ENCODE results near the gene PCED1A.

The PCED1A gene, protein sequence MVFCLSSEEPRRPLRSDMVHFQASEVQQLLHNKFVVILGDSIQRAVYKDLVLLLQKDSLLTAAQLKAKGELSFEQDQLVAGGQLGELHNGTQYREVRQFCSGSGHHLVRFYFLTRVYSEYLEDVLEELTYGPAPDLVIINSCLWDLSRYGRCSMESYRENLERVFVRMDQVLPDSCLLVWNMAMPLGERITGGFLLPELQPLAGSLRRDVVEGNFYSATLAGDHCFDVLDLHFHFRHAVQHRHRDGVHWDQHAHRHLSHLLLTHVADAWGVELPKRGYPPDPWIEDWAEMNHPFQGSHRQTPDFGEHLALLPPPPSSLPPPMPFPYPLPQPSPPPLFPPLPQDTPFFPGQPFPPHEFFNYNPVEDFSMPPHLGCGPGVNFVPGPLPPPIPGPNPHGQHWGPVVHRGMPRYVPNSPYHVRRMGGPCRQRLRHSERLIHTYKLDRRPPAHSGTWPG

GRCh38 chr20:2840138-2840966, at the start of gene PCED1A, which contains the start of gene VPS16:
TSS of gene PCED1A (minus strand) at chr20:2840655. CDS start at chr20:2839912, 743 bp downstream.
TSS of gene VPS16 (plus strand) at chr20:2840745. CDS start at chr20:2840775, 30 bp downstream.
- DNase-seq = peak; percentile 72

DNA sequence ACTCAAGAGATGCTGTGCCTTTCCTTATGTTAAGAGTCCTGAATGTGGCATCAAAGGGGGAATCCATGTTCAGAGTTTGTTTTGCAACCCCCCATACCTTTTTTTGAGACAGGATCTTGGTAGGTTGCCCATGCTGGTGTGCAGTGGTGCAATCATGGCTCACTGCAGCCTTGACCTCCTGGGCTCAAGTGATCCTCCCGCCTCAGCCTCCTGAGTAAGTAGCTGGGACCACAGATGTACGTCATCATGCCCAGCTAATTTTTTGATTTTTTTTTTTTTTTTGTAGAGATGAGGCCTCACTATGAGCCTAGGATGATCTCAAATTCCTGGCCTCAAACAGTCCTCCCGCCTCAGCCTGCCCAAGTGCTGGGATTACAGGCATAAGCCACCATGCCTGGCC, 49.3 kb upstream of the PCED1A start:
- DNase-seq = no peak

DNA sequence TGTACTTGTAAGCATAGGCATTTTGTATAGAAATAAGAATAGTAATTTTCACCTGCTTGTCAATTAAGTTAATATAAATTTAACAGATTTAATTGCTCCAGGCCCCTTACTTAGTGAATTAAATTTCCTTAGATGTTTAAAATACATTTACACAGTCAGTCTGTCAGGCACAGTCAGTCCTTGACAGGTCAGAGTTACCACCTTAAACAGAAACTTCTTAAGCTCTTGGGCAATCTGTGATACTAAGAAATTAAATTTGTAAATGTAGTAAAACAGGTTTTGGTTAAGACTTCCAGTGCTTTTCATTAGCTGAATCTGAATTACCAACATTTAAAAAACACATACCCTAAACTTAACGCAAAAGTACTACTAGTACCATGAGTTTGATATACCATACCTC, 48.8 kb upstream of the PCED1A start:
- DNase-seq = no peak

DNA sequence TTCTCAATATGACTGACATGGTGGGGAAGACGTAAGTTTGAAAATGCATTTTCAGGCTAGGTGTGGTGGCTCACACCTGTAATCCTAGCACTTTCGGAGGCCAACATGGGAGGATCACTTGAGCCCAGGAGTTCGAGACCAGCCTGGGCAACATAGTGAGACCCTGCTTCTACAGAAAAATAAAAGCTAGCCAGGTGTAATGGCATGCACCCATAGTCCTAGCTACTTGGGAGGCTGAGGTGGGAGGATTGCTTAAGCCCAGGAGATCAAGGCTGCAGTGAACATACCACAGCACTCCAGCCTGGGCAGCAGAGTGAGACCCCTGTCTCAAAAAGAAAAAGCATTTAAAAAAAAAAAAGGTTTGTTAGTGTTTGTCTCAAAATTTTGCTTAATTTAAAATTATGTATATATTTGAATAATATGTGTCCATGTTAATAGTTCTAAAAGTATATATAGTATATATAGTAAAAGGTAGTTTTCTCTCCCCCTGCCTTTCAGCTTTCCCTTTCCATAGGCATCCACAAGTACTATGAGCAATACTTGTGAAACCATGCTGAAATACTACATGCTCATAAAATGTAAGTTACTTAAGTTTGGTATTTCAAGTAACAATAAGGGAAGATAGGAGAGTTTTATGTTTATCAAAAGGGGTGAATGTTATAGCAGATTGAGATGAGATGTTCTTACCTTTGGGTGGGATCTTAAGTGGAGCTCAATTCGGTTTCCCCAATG, 47.9 kb upstream of the PCED1A start:
- no peak for DNase-seq

DNA sequence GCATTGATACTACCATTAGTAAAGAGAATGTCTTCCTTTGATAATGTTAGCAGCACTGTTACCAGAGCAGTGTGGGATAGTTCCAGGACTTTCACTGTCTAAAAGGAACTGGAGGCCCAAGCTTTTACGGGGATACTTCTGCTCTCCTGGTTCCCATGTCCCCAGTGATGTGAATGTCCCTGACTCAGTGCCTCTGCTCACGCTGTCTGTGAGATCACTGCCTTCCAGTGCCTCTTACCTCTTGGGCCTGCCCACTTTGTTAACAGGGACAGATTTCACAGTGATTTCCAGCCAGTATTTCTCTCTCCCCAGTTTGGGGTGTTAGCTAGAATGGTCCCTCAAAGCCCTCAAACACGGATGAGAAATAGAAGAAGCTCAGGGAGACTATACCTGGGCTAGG, 47.3 kb upstream of the PCED1A start:
- no peak for DNase-seq

GRCh38 chr20:2883726-2884637, 43.5 kb upstream of the PCED1A start:
- DNase-seq = no peak

DNA sequence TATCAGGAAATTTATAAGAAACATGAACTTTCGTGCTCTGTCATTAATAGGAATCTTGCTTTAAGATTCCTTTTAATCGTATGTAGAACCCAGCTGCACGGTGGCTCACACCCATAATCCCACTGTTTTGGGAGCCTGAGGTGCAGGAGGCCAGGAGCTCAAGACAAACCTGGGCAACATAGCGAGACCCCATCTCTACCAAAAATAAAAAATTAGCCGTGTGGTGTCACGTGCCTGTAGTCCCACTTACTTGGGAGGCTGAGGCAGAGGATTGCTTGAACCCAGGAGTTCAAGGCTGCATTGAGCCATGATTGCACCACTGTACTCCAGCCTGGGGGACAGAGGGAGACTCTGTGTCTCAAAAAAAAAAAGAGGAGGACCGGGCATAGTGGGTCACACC, 40.2 kb upstream of the PCED1A start:
- no peak for DNase-seq

DNA sequence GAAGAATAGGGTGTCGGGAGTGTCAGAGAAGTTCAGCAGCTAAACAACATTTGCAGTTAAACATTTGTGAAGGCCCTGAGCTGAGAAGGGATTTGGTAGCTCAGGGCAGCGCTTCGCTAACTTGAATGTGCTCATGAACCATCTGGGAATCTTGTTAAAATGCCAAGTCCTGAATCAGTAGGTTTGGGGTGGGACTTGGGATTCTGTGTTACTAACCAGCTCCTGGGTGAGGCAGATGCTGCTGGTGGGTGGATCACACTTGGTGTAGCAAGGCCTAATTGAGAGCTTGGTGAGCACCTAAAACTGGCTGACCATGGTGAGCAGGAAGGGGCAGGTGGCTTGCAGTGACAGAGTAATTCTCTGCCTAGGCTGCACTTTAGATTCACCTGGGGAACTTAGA, 38.7 kb upstream of the PCED1A start:
- no peak for DNase-seq

DNA sequence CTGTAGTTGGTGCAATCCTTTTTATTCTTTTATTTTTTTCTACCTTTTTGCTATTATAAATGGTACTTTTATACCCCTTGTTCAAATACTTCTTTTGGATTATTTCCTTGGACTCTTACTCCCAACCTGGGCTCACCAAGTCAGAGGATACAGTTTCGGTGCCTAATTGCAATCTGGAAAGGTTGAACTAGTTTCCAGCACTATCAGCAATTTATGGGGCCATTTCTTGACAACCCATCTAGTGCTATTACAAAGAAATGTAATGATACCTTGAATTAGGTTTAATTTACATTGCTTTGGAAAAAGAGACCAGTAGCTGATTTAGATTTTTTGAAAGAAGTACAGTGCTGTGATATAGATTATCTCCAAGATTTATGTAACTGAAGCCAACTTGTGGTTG, 38.1 kb upstream of the PCED1A start:
- DNase-seq = no peak

- no peak for DNase-seq
Observed at GRCh38 chr20:2875690-2876203, 35.3 kb upstream of the PCED1A start.

DNA sequence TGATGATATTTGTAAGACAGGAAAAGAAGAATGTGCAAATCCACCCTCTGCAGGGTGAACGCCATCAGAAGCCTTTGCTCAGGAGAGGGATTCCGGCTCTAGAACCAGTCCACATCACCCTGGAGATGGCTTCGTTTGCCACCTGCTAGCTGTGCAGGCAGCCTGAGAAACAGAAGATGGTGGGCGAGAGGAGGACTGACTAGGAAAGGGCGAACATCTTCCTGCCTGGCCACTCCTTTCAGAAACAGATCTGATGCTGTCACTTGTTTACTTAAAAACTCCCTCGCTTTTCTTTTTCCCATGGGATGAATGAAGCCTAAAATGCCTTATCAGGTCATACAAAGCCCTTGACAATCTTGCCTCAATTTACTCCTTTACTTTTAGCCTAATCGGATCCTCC, 34.0 kb upstream of the PCED1A start:
- no peak for DNase-seq

DNA sequence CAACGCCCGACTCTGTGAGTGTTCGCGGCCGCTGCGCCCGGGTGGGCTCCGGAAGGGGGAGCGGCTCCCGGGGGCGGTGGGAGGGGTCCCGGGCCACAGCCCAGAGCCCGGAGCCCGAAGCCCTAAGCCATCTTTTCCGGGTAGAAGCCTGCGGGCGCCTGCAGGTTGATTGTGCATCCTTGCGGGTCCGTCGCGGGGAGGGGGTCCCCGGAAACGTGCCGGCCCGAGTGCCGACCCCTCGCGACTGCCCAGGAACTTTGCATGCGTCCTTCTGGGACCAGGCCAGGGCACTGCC, 33.2 kb upstream of the PCED1A start:
- DNase-seq = no peak

GRCh38 chr20:2873010-2873746, 32.7 kb upstream of the PCED1A start, which contains the start of gene PTPRA:
TSS of gene PTPRA (plus strand) at chr20:2873481. CDS start at chr20:2964278, 90,797 bp downstream.
- DNase-seq = peak; percentile 93

DNA sequence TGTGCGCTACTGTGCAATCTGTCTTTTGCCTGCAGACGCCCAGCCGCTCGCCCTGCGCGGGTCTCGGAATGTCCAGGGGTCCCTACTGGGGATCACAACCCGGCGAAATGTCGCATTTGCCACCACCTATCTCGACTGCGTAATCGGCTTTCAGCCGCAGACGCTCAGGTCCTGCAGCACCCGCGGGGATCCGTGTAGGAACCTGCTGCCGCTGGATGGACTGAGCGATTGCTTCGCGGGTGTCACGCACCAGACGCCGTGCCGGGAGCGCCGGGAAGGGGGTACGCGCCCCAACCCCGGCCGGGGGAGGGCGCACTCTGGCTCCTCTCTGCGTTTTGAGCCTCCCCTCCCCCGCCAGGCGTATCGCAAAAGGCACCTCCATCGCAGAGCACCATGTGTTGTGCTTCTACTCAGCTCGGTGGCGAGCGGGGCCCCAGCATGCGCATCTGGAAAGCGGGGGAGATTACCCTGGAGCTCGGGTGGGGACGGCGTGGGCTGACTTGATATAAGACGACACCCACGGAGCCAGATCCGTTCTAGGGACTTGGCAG, 32.1 kb upstream of the PCED1A start:
- DNase-seq = peak; percentile 55

DNA sequence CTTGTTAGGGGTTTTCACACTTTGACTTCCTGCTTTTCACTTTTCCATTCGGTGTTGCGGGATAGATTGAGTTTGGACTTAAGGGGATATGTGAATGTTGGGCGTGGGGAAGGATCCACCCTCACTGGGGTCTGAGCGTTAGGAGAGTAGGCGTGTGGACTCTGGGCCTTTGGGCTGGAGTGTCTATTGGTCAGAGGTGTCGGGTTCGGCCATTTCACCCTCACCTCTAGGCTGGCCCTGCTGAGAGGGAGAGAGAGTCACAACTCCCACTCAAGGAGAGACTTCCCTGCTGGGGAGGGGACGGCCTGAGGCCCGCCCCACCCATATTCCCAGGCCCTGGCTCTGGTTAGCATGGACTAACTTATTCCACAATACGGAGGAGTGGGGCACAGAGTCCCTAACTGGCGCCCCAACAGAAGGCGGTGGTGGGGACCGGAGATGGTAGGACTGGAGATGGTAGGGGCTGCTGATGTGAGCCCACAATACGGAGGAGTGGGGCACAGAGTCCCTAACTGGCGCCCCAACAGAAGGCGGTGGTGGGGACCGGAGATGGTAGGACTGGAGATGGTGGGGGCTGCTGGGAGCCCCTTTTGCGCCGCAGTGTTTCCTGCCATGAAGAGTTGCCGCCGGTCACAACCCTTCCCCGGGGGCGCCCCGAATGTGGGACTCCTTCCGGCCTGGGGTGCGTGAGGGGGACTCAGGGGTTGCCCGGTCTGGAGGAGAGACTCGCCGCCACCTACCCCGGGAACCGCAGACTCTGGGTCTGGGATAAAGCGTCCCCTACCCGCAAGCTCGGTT, 31.4 kb upstream of the PCED1A start:
- no peak for DNase-seq

DNA sequence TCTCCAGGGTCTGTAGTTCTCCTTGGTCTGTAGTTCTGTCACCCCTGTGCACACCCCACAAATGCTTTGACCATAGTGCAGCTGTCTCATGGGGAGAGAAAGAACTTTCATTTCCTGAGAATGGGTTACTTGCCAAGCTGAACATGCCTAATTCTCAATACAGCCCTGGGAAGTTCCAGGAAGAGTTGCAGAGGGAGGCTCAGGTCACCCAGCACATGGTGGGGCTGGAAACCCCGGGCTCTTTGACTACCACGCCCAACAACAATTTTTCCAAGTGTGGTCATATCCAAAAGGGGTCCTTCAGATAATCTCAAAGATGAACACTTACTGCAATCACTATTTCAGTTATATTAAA, 30.6 kb upstream of the PCED1A start:
- DNase-seq = no peak

- DNase-seq = no peak
Observed at GRCh38 chr20:2869381-2869780, 28.9 kb upstream of the PCED1A start.

DNA sequence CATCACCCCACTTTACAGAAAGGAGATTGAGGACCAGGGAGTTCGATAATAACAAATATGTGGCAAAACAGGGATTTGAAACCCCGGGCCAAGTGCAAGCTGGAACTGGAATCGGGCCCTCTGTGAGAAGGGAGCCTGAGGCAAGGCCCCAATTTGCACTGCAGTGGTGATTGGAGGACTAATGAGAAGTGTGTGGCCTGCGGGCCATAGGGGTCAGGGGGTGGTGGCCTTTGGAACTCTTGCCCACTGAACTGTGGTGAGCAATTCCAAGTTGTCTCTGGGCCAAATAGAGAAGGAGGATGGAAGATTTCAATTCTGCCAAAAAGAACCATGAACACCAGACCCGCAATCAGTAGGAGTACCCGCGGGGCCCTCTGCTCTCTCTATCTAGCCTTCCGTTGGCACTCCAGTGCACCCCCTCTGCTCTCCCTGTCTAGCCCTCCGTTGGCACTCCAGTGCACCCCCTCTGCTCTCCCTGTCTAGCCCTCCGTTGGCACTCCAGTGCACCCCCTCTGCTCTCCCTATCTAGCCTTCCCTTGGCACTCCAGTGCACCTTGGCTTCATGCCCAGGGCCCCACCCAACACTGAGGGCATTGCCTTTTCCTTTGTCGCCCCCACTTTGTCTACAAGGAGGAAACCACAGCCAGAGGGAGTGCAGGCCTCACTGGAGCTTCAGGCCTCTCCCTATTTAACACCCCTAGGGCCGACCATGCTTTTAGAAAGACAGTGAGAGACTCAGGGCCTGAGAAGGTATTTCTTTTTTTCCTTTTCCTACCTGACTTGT, 26.8 kb upstream of the PCED1A start:
- DNase-seq = no peak

GRCh38 chr20:2866236-2866635, 25.8 kb upstream of the PCED1A start:
- DNase-seq = no peak
